Erythroblast (primary cell): ENCODE data around the gene TMEM185A.
"Not testable (repeated sequence)": the region's sequence is repeated elsewhere in the genome, so short reads cannot be mapped to it uniquely, and the experiment has no call there.

Experiments used
- GATA1 ChIP-seq: IDR thresholded peaks from 2 replicates; pipeline ENCODE4 v1.6.1; 2011; ENCODE audit warnings: low read depth, mild to moderate bottlenecking, control low read depth, low read length, moderate library complexity
- POLR2A ChIP-seq: IDR thresholded peaks from 2 replicates; pipeline ENCODE4 v1.6.1; 2011; ENCODE audit warnings: mild to moderate bottlenecking, low read length

DNA sequence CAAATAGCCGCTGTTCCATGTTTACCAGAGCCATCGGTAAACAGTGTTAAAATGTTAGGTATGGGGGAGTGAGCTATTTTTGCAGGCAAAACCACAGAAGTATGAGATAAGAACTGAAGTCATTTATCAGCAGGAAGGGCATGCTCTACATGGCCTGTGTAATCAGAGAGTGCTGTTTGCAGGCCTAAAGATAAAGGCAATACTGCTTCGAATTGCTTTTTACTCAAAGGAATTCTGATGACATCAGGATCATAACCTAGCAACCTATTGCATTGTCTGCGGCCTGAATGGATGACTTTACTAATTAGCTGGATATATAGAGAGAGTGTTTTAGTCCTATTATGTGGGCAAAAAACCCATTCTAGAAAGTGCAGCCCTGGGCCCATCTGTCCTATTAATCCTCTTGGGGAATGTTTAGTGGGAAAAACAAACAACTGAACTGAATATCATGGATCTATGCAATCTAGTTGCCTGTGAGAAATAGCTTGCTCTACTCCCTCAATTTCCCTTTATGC, 47.6 kb upstream of the TMEM185A start:
- not testable (repeated sequence) for TF ChIP-seq POLR2A, GATA1
